ENCODE results near the gene PIP4P1. TPM values are rescaled to one million over a fixed set of nuclear protein-coding genes. Genes with fewer than 3 reads are reported as not detected.
A peak's percentile ranks its signal among the peaks of the same experiment; 100 is the strongest.

The PIP4P1 gene
- polyA plus RNA-seq, 1 experiment: 24.5 TPM

DNA sequence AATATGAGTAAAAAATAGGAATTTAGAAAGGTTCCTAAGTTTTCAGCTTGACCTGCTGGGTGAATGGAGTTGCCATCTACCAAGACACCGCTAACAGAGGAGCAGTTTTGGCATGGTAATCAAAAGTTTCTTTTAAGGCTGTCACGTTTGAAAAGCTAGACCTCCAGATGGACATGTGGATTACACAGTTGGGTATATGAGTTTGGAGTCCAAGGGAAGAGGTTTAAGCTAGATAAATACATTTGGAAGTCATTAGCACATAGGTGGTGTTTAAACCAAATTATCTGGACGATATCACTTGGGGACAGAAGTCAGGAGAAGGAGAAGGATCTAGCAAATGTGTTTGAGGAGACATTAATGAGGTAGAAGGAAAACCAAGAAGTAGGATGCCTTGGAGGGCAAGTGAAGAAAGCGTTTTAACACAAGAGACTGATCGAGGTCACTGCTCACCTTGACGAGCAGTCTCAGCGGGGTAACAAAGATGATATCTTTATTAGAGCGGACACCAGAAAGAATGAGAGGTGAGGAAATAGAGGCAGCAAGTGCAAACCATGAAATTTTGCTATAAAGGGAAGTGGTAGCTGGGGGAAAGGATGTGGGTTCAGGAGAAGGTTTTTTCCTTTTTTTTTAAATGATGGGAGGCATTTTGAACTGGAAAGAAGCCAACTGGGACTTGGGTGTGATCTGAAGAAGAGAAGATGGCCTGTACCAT, 25.6 kb upstream of the PIP4P1 start:
- ChIA-PET POLR2A (no interaction called here), CTCF (interaction anchor here (1.3 kb wide), 1 partner anchor 44 kb away, joined by 3 read pairs; no protein-coding TSS in a partner anchor)
- Histone ChIP-seq H3K9me3 (ENCODE audit: control insufficient read depth, insufficient read depth, low read length) (no peaks in the 10 kb centered on the region), H3K27ac (ENCODE audit: low read depth, low read length) (no peak overlapping the region), H3K27me3 (ENCODE audit: control insufficient read depth, insufficient read depth, low read length) (no peaks in the 10 kb centered on the region), H3K4me3 (ENCODE audit: low read depth, low read length) (no peak overlapping the region)
- no peak for TF ChIP-seq CTCF (IDR thresholded peaks at IDR 0.05; ENCODE audit: low read depth, low read length)
- no peak for DNase-seq (ENCODE audit: low read depth, low spot score)

- H3K4me3 ChIP-seq (ENCODE audit: low read depth, low read length): no peak overlapping the region
- DNase-seq (ENCODE audit: low read depth, low spot score): no peak
- no peaks in the 10 kb centered on the region for H3K9me3 ChIP-seq (ENCODE audit: control insufficient read depth, insufficient read depth, low read length)
- ChIA-PET POLR2A (no interaction called here), CTCF (no interaction called here)
- no peak overlapping the region for H3K27ac ChIP-seq (ENCODE audit: low read depth, low read length)
- no peak for TF ChIP-seq CTCF (IDR thresholded peaks at IDR 0.05; ENCODE audit: low read depth, low read length)
- no peaks in the 10 kb centered on the region for H3K27me3 ChIP-seq (ENCODE audit: control insufficient read depth, insufficient read depth, low read length)
These were observed 24.7 kb upstream of the PIP4P1 start for GRCh38 chr14:20485900-20486299.

DNA sequence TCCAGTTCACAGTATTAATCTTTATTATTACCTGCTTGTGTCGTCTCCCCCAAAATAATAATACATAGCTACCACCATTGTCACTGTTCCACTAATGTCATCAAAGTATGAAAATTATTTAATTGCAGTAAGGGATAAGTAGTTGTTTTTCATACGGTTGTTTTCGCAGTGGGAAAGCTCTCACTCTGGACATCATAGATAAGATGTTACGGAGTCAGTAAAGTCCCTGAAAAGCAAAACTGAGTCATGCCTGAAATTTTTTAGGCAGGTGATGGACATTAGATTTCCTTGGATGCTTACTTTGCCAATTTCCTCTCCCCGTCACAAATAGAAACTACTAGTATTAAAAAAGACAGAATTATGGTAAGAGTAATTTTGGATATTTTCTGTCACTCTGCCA, 21.1 kb upstream of the PIP4P1 start:
- ChIA-PET POLR2A (no interaction called here), CTCF (interaction anchor here (0.6 to 1.0 kb wide), 2 partner anchors 67 to 74 kb away, joined by 3 read pairs; no protein-coding TSS in a partner anchor)
- TF ChIP-seq CTCF (IDR thresholded peaks at IDR 0.05; ENCODE audit: low read depth, low read length): no peak
- H3K4me3 ChIP-seq (ENCODE audit: low read depth, low read length): no peak overlapping the region
- no peaks in the 10 kb centered on the region for H3K27me3 ChIP-seq (ENCODE audit: control insufficient read depth, insufficient read depth, low read length)
- H3K9me3 ChIP-seq (ENCODE audit: control insufficient read depth, insufficient read depth, low read length): no peaks in the 10 kb centered on the region
- no peak overlapping the region for H3K27ac ChIP-seq (ENCODE audit: low read depth, low read length)
- no peak for DNase-seq (ENCODE audit: low read depth, low spot score)

GRCh38 chr14:20478894-20479293, 17.7 kb upstream of the PIP4P1 start:
- no peaks in the 10 kb centered on the region for H3K9me3 ChIP-seq (ENCODE audit: control insufficient read depth, insufficient read depth, low read length)
- TF ChIP-seq CTCF (IDR thresholded peaks at IDR 0.05; ENCODE audit: low read depth, low read length): no peak
- H3K27me3 ChIP-seq (ENCODE audit: control insufficient read depth, insufficient read depth, low read length): no peaks in the 10 kb centered on the region
- no peak overlapping the region for H3K27ac ChIP-seq (ENCODE audit: low read depth, low read length)
- ChIA-PET CTCF (no interaction called here), POLR2A (no interaction called here)
- H3K4me3 ChIP-seq (ENCODE audit: low read depth, low read length): no peak overlapping the region
- no peak for DNase-seq (ENCODE audit: low read depth, low spot score)

GRCh38 chr14:20477211-20477876, 16.1 kb upstream of the PIP4P1 start:
- ChIA-PET POLR2A (interaction anchor here (1.0 kb wide), 1 partner anchor 10 kb away, joined by 3 read pairs; no protein-coding TSS in a partner anchor), CTCF (interaction anchor here (1.0 kb wide), 1 partner anchor 62 kb away, joined by 3 read pairs; no protein-coding TSS in a partner anchor)
- H3K9me3 ChIP-seq (ENCODE audit: control insufficient read depth, insufficient read depth, low read length): no peaks in the 10 kb centered on the region
- no peak for TF ChIP-seq CTCF (IDR thresholded peaks at IDR 0.05; ENCODE audit: low read depth, low read length)
- no peak overlapping the region for H3K4me3 ChIP-seq (ENCODE audit: low read depth, low read length)
- H3K27me3 ChIP-seq (ENCODE audit: control insufficient read depth, insufficient read depth, low read length): no peaks in the 10 kb centered on the region
- DNase-seq (ENCODE audit: low read depth, low spot score): no peak
- H3K27ac ChIP-seq (ENCODE audit: low read depth, low read length): peak overlapping the region; percentile 11
